ENCODE data around the gene MICAL3.

Gene MICAL3

GRCh38 chr22:17960011-17960410 lies 64.3 kb downstream of the MICAL3 start:
- in situ Hi-C loops (cut with HindIII; ENCODE audit: low sequenced_read_pairs), result no loop called here
- no peak for DNase-seq (ENCODE audit: low read depth, low spot score)
- no peak overlapping the region for H3K4me3 ChIP-seq (ENCODE audit: low read depth, low read length)
- no peak for TF ChIP-seq CTCF (IDR thresholded peaks at IDR 0.05; ENCODE audit: low read depth, low read length)

DNA sequence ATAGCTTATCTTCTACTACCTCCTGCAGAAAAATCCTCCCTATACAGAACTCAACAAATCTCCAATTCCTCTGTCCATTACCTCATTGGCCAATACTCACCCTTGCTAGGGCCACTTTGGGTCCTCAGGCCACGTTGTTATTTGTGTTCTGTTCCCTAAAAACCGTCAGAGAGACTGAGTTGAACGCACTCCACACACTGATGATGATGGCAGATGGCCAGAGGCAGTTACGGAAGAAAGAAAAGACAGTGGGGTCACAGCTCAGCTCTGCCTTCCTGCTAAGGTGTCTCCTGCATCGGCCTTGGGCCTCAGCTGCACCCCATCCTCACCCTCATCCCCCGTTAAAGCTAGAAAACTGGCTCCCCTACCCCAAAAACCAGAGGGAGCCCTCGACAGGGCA lies 66.2 kb downstream of the MICAL3 start:
- no peak overlapping the region for H3K4me3 ChIP-seq (ENCODE audit: low read depth, low read length)
- no peak for DNase-seq (ENCODE audit: low read depth, low spot score)
- TF ChIP-seq CTCF (IDR thresholded peaks at IDR 0.05; ENCODE audit: low read depth, low read length), result no peak
- in situ Hi-C loops (cut with HindIII; ENCODE audit: low sequenced_read_pairs), result no loop called here

DNA sequence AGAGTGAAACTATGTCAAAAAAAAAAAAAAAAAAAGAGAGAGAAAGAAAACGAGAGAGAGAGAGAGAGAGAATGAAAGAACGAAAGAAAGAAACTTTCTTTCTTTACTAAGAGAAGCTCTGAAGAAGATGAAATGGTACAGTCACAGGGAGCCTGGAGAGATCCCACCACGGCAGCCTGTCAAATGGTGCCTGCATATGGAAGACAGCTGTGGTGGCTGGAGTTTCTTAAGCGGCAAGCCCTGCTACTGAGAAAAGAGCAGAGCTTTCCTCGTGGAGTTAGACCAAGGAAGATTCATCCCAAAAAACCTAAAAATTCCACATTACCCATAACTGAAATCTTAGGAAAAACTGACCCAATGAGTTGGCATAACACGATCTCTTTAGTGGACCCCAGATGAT lies 66.7 kb downstream of the MICAL3 start:
- H3K4me3 ChIP-seq (ENCODE audit: low read depth, low read length), result no peak overlapping the region
- TF ChIP-seq CTCF (IDR thresholded peaks at IDR 0.05; ENCODE audit: low read depth, low read length), result no peak
- in situ Hi-C loops (cut with HindIII; ENCODE audit: low sequenced_read_pairs), result no loop called here
- DNase-seq (ENCODE audit: low read depth, low spot score), result no peak

DNA sequence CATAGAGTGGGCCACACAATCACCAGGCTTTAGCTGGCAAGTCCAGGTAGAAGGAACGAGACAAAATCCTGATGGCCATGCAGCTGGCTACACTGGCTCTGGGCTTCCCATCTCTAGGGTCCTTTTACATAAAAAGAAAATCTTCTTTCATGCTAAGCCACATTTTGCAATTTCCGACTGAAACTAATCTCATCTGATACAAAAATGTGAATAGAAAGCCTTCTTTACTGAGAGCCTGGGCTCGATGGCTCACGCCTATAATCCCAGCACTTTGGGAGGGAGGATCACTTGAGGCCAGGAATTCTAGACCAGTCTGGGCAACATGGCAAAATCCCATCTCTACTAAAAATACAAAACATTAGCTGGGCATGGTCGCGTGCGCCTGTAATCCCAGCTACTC lies 67.2 kb downstream of the MICAL3 start:
- in situ Hi-C loops (cut with HindIII; ENCODE audit: low sequenced_read_pairs), result no loop called here
- DNase-seq (ENCODE audit: low read depth, low spot score), result no peak
- TF ChIP-seq CTCF (IDR thresholded peaks at IDR 0.05; ENCODE audit: low read depth, low read length), result no peak
- no peak overlapping the region for H3K4me3 ChIP-seq (ENCODE audit: low read depth, low read length)

GRCh38 chr22:17956630-17957029 lies 67.7 kb downstream of the MICAL3 start:
- H3K4me3 ChIP-seq (ENCODE audit: low read depth, low read length), result no peak overlapping the region
- DNase-seq (ENCODE audit: low read depth, low spot score), result no peak
- no peak for TF ChIP-seq CTCF (IDR thresholded peaks at IDR 0.05; ENCODE audit: low read depth, low read length)
- in situ Hi-C loops (cut with HindIII; ENCODE audit: low sequenced_read_pairs), result no loop called here

GRCh38 chr22:17955590-17956379 lies 68.6 kb downstream of the MICAL3 start:
- no peak for DNase-seq (ENCODE audit: low read depth, low spot score)
- in situ Hi-C loops (cut with HindIII; ENCODE audit: low sequenced_read_pairs), result no loop called here
- TF ChIP-seq CTCF (IDR thresholded peaks at IDR 0.05; ENCODE audit: low read depth, low read length), result no peak
- no peak overlapping the region for H3K4me3 ChIP-seq (ENCODE audit: low read depth, low read length)

Data from astrocyte of the spinal cord (primary cell).